WTC11 (cell line): Measurements from ENCODE around the gene PIAS2.

Experiments used
- AFF4 ChIP-seq: sonication (generic); formaldehyde crosslinking; IDR thresholded peaks from 2 replicates; pipeline ENCODE4 v1.8.1; 2023; ENCODE audit warnings: mild to moderate bottlenecking, missing genetic modification reagents, borderline replicate concordance
- CTCF ChIP-seq: fragments of 200-600 bp; IDR thresholded peaks from 2 replicates; pipeline ENCODE4 v1.8.0; 2022; ENCODE audit warnings: antibody characterized with exemption
- ETV6 ChIP-seq: sonication (generic); formaldehyde crosslinking; IDR thresholded peaks from 2 replicates; pipeline ENCODE4 v1.8.1; 2022; ENCODE audit warnings: mild to moderate bottlenecking, missing genetic modification reagents
- FOXJ3 ChIP-seq: sonication (generic); formaldehyde crosslinking; IDR thresholded peaks from 2 replicates; pipeline ENCODE4 v1.9.0; 2021; ENCODE audit warnings: missing genetic modification reagents, mild to moderate bottlenecking, borderline replicate concordance
- FOXP4 ChIP-seq: sonication (generic); formaldehyde crosslinking; IDR thresholded peaks from 2 replicates; pipeline ENCODE4 v1.8.0; 2022; ENCODE audit warnings: mild to moderate bottlenecking, missing genetic modification reagents
- HMGXB4 ChIP-seq: sonication (generic); formaldehyde crosslinking; IDR thresholded peaks from 2 replicates; pipeline ENCODE4 v1.8.1; 2023; ENCODE audit warnings: mild to moderate bottlenecking, moderate library complexity, missing genetic modification reagents
- JAZF1 ChIP-seq: fragments of 250-450 bp; sonication (Bioruptor Pico); IDR thresholded peaks from 2 replicates; pipeline ENCODE4 v1.9.0; 2021; ENCODE audit warnings: moderate library complexity, mild to moderate bottlenecking, inconsistent platforms
- NFYB ChIP-seq: sonication (generic); formaldehyde crosslinking; conservative IDR thresholded peaks from 2 replicates; pipeline ENCODE4 v1.8.0; 2022; ENCODE audit warnings: low read depth, missing genetic modification reagents
- NR1H2 ChIP-seq: sonication (generic); formaldehyde crosslinking; IDR thresholded peaks from 2 replicates; pipeline ENCODE4 v1.9.0; 2021; ENCODE audit warnings: mild to moderate bottlenecking, moderate library complexity, missing genetic modification reagents
- TEAD4 ChIP-seq: sonication (generic); formaldehyde crosslinking; IDR thresholded peaks from 2 replicates; pipeline ENCODE4 v1.8.0; 2022; ENCODE audit warnings: mild to moderate bottlenecking, missing genetic modification reagents
- ZBTB43 ChIP-seq: sonication (generic); formaldehyde crosslinking; IDR thresholded peaks from 2 replicates; pipeline ENCODE4 v1.8.1; 2023; ENCODE audit warnings: mild to moderate bottlenecking, missing genetic modification reagents

GRCh38 chr18:46920653-46921052 is 3.3 kb upstream of the PIAS2 start:
- TF ChIP-seq NR1H2 (CRISPR knock-in tag), result no peak
- TF ChIP-seq ETV6 (CRISPR knock-in tag), result no peak
- TF ChIP-seq TEAD4 (CRISPR knock-in tag), result no peak
- no peak for TF ChIP-seq AFF4 (CRISPR knock-in tag)
- TF ChIP-seq JAZF1 (CRISPR knock-in tag), result no peak
- TF ChIP-seq HMGXB4, result no peak
- TF ChIP-seq ZBTB43 (CRISPR knock-in tag), result no peak
- TF ChIP-seq NFYB (CRISPR knock-in tag), result no peak
- TF ChIP-seq FOXJ3 (CRISPR knock-in tag), result no peak
- no peak for TF ChIP-seq CTCF
- TF ChIP-seq FOXP4, result no peak
